ENCODE data around the gene COX5B. TPM values are rescaled to one million over a fixed set of nuclear protein-coding genes. Genes with fewer than 3 reads are reported as not detected.
"Not testable (repeated sequence)": the region's sequence is repeated elsewhere in the genome, so short reads cannot be mapped to it uniquely, and the experiment has no call there.

The COX5B gene
- total RNA-seq, 1 experiment from 2014 or later = 298 TPM

GRCh38 chr2:97678298-97678697, 32.4 kb downstream of the COX5B start:
- POLR2A ChIA-PET = no interaction called here
- BruUV-seq (replicated peaks) = no TSS peak
- Histone ChIP-seq H3K36me3 (ENCODE audit: control insufficient read depth, insufficient read depth, low read length) (no peaks in the 10 kb centered on the region), H3K27me3 (ENCODE audit: control insufficient read depth, insufficient read depth, low read length) (no peaks in the 10 kb centered on the region), H3K27ac (ENCODE audit: low read length) (no peak overlapping the region), H3K4me3 (ENCODE audit: low read depth in 2 of 2, low read length in 2 of 2) (no peak overlapping the region), H3K4me1 (ENCODE audit: control insufficient read depth, insufficient read depth, low read length) (no peaks in the 10 kb centered on the region), H3K9me3 (ENCODE audit: control insufficient read depth, insufficient read depth, low read depth, low read length) (no peaks in the 10 kb centered on the region)
- intact Hi-C loops (cut with micrococcal nuclease; ENCODE audit: unreplicated experiment) = no loop called here
- TF ChIP-seq POLR2AphosphoS5 (IDR thresholded peaks at IDR 0.05; ENCODE audit: low read depth, low read length) = no peak
- no peak for TF ChIP-seq TCF7L2 (IDR thresholded peaks at IDR 0.05; ENCODE audit: low read depth, low read length)
- TF ChIP-seq REST (IDR thresholded peaks at IDR 0.05; ENCODE audit: insufficient read depth in 1 of 2, low read depth in 2 of 2, low read length in 1 of 2) = no peak
- TF ChIP-seq CTCF (IDR thresholded peaks at IDR 0.05) = no peak
- no peak for TF ChIP-seq SIN3A (IDR thresholded peaks at IDR 0.05; ENCODE audit: borderline replicate concordance, insufficient read depth, low read depth, low read length)
- in situ Hi-C loops (cut with HindIII; ENCODE audit: low pct_unique_long_range_greater_than_20kb, low sequenced_read_pairs) = no loop called here
- ATAC-seq = no peak
- no peak for DNase-seq (ENCODE audit: low read depth, low spot score)
- CTCF ChIA-PET = no interaction called here

- H3K4me1 ChIP-seq (ENCODE audit: control insufficient read depth, insufficient read depth, low read length); intact Hi-C loops (cut with micrococcal nuclease; ENCODE audit: unreplicated experiment); DNase-seq (ENCODE audit: low read depth, low spot score); POLR2A ChIA-PET; H3K4me3 ChIP-seq (ENCODE audit: low read depth in 2 of 2, low read length in 2 of 2); H3K27me3 ChIP-seq (ENCODE audit: control insufficient read depth, insufficient read depth, low read length); ATAC-seq; BruUV-seq (replicated peaks); H3K9me3 ChIP-seq (ENCODE audit: control insufficient read depth, insufficient read depth, low read depth, low read length); H3K27ac ChIP-seq (ENCODE audit: low read length); H3K36me3 ChIP-seq (ENCODE audit: control insufficient read depth, insufficient read depth, low read length); CTCF ChIA-PET; in situ Hi-C loops (cut with HindIII; ENCODE audit: low pct_unique_long_range_greater_than_20kb, low sequenced_read_pairs): not testable (repeated sequence)
Observed at GRCh38 chr2:97687235-97687634, 41.4 kb downstream of the COX5B start.

- DNase-seq (ENCODE audit: low read depth, low spot score) = no peak
- CTCF ChIA-PET = no interaction called here
- Histone ChIP-seq H3K36me3 (ENCODE audit: control insufficient read depth, insufficient read depth, low read length) (no peaks in the 10 kb centered on the region), H3K4me3 (ENCODE audit: low read depth in 2 of 2, low read length in 2 of 2) (no peak overlapping the region), H3K27me3 (ENCODE audit: control insufficient read depth, insufficient read depth, low read length) (no peaks in the 10 kb centered on the region), H3K27ac (ENCODE audit: low read length) (no peak overlapping the region), H3K9me3 (ENCODE audit: control insufficient read depth, insufficient read depth, low read depth, low read length) (no peaks in the 10 kb centered on the region), H3K4me1 (ENCODE audit: control insufficient read depth, insufficient read depth, low read length) (no peaks in the 10 kb centered on the region)
- POLR2A ChIA-PET = no interaction called here
- in situ Hi-C loops (cut with HindIII; ENCODE audit: low pct_unique_long_range_greater_than_20kb, low sequenced_read_pairs) = no loop called here
- no peak for ATAC-seq
- TF ChIP-seq TCF7L2 (IDR thresholded peaks at IDR 0.05; ENCODE audit: low read depth, low read length) = no peak
- no peak for TF ChIP-seq CTCF (IDR thresholded peaks at IDR 0.05)
- TF ChIP-seq SIN3A (IDR thresholded peaks at IDR 0.05; ENCODE audit: borderline replicate concordance, insufficient read depth, low read depth, low read length) = no peak
- BruUV-seq (replicated peaks) = no TSS peak
- intact Hi-C loops (cut with micrococcal nuclease; ENCODE audit: unreplicated experiment) = no loop called here
Observed at GRCh38 chr2:97688062-97688827, 42.4 kb downstream of the COX5B start.

Measured in Panc1 (cell line).